Activated T-cell treated with anti-CD3 and anti-CD28 coated beads, Interleukin-2, amount 50 U/mL, for 72 hours (primary cell): ENCODE results near the gene PIGQ. TPM values are rescaled to one million over a fixed set of nuclear protein-coding genes. Genes with fewer than 3 reads are reported as not detected.

Experiments used
- ATAC-seq, 2 donors: fragments of 150-1000 bp; cut with Tn5 transposase; replicated peaks in 1 of 2; 2 replicates each; pipeline ENCODE4 v1.10.0; 2021; ENCODE audit warnings: moderate library complexity in 2 of 2, mild to moderate bottlenecking in 1 of 2
- DNase-seq, 2 donors: peaks; one replicate each; pipeline ENCODE4 v3.0.0; 2021 to 2022; ENCODE audit warnings: mixed read lengths in 1 of 2
- H3K27ac Mint-ChIP-seq: one replicate; pipeline ENCODE4 v1.8.0; 2022; ENCODE audit warnings: mild to moderate bottlenecking, moderate library complexity, mixed read lengths
- H3K27me3 Mint-ChIP-seq: one replicate; pipeline ENCODE4 v1.8.0; 2022; ENCODE audit warnings: low read depth, mixed read lengths
- H3K36me3 Mint-ChIP-seq, 2 donors: one replicate each; pipeline ENCODE4 v1.8.0; 2022; ENCODE audit warnings: mixed read lengths in 2 of 2, mild to moderate bottlenecking in 1 of 2; ENCODE audit not compliant: insufficient read depth in 2 of 2
- H3K4me1 Mint-ChIP-seq: one replicate; pipeline ENCODE4 v1.8.0; 2022; ENCODE audit warnings: low read depth, mixed read lengths
- H3K4me3 Mint-ChIP-seq, 2 donors: one replicate each; pipeline ENCODE4 v1.8.0; 2022; ENCODE audit warnings: mild to moderate bottlenecking in 2 of 2, mixed read lengths in 2 of 2, moderate library complexity in 2 of 2
- H3K9me3 Mint-ChIP-seq, 2 donors: one replicate each; pipeline ENCODE4 v1.8.0; 2022; ENCODE audit warnings: mixed read lengths in 2 of 2
- total RNA-seq, 2 donors: library from RNA; stranded (reverse); gene quantifications; one replicate each; pipeline ENCODE4 v1.2.3, GENCODE V29; 2022

Gene PIGQ
- total RNA-seq, 2 donors from 2014 or later = 18.2 to 22.4 TPM

- no peak for DNase-seq
- H3K27me3 Mint-ChIP-seq = no peaks in the 10 kb centered on the region
- H3K4me3 Mint-ChIP-seq = no peak overlapping the region
- no peaks in the 10 kb centered on the region for H3K9me3 Mint-ChIP-seq
- no peaks in the 10 kb centered on the region for H3K36me3 Mint-ChIP-seq
- no peak overlapping the region for H3K27ac Mint-ChIP-seq
- peaks cover 11% of the 10 kb centered on the region for H3K4me1 Mint-ChIP-seq
- no peak for ATAC-seq
These were observed 7.5 kb upstream of the PIGQ start for GRCh38 chr16:561957-562938.

- no peak for DNase-seq
- Mint-ChIP-seq H3K9me3 (no peaks in the 10 kb centered on the region), H3K36me3 (no peaks in the 10 kb centered on the region), H3K27ac (no peak overlapping the region), H3K27me3 (no peaks in the 10 kb centered on the region), H3K4me3 (no peak overlapping the region), H3K4me1 (peaks cover 12% of the 10 kb centered on the region)
- ATAC-seq = no peak
These were observed 6.6 kb upstream of the PIGQ start for GRCh38 chr16:563072-563644.

DNA sequence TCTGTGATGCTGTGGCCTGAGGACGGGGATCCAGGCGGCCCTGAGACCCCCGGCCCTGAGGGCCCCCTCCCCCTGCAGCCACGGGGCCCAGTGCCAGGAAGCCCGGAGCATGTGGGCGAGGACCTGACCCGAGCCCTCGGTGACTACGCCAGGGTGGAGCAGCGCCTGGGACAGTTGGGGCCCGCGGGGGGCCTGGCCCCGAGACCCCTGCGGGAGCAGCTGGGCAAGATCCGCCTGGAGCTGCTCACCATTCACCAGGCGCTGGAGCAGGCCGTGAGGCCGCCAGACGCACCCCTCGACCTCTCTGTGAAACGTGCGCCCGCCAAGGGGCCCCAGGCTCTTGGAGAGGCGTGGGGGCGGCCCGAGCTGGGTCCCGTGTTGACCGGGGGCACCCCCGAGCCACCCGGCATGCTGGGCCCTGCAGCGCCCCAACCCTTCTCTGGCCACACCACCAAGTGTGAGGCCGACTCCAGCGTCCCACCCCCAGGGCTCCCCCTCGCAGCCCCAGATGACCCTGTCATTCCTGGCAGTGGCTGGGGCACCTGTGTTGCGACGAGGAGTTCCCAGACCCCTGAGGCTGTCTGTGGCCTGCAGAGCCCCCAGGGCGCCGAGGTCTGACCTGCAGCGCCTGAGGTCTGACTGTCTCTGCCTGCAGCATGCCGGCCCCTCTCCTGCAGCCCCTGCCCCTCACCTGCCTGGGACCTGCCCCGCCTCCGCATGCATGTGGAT, 4.9 kb upstream of the PIGQ start:
- Mint-ChIP-seq H3K27ac (no peak overlapping the region), H3K27me3 (no peaks in the 10 kb centered on the region), H3K9me3 (no peaks in the 10 kb centered on the region), H3K4me3 (no peak overlapping the region), H3K36me3 (no peaks in the 10 kb centered on the region), H3K4me1 (peaks cover 20% of the 10 kb centered on the region)
- DNase-seq = no peak
- ATAC-seq = no peak

- peaks cover 23% of the 10 kb centered on the region for H3K4me1 Mint-ChIP-seq
- no peaks in the 10 kb centered on the region for H3K27me3 Mint-ChIP-seq
- no peaks in the 10 kb centered on the region for H3K9me3 Mint-ChIP-seq
- no peak overlapping the region for H3K27ac Mint-ChIP-seq
- H3K36me3 Mint-ChIP-seq = no peaks in the 10 kb centered on the region
- no peak for DNase-seq
- H3K4me3 Mint-ChIP-seq = no peak overlapping the region
- no peak for ATAC-seq
These were observed 4.1 kb upstream of the PIGQ start for GRCh38 chr16:565419-566330.

DNA sequence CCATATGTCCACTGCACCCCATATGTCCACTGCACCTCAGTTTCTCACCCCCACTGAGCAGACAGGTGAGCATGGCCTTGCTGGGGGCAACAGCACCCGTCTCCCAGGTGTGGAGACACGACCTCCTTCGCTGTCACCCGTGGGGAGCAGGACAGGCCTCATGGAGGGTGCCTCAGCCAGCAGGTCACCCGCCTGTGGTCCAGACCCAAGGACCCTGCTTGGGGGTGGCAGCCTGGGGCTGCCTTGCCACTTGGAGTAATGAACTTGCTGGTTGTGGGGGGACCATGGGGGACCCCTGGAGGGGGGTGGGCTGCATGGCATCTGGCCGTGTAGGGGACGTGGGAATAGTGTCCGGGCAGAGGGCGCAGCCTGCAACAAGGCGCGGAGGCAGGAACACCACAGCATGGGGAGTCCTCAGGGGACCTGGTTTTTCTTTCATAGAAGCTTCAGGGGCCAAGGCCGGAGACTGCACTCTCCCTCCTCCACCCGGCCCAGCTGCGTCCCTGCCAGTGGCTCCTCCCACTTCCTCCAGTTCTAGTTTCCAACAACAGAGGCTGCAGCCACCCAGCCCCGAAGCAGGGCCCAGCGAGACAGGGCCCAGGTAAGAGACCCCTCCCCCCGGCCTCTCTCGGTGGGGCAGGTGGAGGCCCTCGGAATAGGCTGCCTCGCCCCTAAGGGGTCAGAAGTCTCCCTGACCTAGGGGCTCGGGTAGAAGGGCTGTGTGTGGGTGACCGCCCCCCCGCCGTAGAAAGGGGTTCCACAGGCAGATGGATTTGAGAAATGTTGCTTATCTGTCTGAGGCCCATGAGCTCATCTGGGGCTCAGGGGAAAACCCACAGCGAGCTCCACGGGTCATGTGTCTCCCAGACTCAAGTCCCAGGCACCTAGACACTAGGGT, 3.0 kb upstream of the PIGQ start, which contains the start of gene NHLRC4:
NHLRC4 (plus strand) TSS at position 531 of the 898 bp plus-strand sequence. CDS start 1,043 bp downstream, outside the sequence.
- DNase-seq = peak; percentile 70 to 72
- Mint-ChIP-seq H3K4me1 (peaks cover 33% of the 10 kb centered on the region), H3K4me3 (peak within 1 kb of the TSS; percentile 78 to 80), H3K36me3 (no peaks in the 10 kb centered on the region), H3K27ac (peak within 1 kb of the TSS; percentile 65), H3K27me3 (no peaks in the 10 kb centered on the region), H3K9me3 (no peaks in the 10 kb centered on the region)
- peak; percentile 64 to 67 for ATAC-seq

DNA sequence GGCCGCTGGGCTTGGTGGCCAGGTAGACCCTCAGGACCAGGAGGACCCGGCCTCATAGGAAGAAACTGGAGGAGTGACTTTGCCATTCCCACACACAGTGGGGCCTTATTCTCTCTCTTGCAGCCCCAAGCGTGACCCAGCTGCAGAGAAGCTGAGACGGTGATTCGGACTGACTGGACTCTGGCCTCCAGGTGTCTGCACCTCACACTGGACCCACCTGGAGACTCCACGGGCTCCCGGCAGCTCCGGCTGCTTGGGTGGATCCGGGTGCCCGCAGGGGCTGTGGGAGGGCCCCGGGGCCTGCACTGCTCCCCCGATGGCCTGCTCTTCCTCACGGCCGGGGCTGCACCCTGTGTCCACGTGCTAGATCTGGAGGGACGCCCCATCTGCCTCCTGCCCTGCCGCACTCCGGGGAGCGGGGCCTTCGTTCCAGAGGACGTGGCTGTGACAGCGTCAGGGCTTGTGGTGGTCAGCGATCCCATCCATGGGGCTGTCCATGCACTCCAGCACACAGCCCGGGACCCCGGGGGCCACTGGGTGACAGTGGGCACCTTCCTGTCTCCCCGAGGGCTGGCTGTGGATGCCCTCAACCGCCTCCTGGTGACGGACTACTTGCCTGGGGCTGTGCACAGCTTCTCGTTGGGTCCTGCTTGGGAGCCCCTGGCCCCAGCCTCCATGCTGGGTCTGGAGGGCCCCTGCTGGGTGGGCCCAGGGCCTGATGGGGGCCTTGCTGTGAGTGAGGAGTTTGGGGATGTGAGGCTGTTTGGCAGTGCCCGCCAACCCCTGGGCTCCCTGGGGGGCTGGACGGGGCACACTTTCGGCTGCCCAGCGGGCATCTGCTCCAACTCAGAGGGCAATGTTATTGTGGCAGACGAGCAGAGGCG, 2.2 kb upstream of the PIGQ start:
- H3K4me3 Mint-ChIP-seq = peak overlapping the region; percentile 78 to 80
- H3K4me1 Mint-ChIP-seq = peaks cover 38% of the 10 kb centered on the region
- no peak for ATAC-seq
- H3K9me3 Mint-ChIP-seq = no peaks in the 10 kb centered on the region
- H3K36me3 Mint-ChIP-seq = no peaks in the 10 kb centered on the region
- H3K27ac Mint-ChIP-seq = peak overlapping the region; percentile 65
- no peak for DNase-seq
- H3K27me3 Mint-ChIP-seq = no peaks in the 10 kb centered on the region

DNA sequence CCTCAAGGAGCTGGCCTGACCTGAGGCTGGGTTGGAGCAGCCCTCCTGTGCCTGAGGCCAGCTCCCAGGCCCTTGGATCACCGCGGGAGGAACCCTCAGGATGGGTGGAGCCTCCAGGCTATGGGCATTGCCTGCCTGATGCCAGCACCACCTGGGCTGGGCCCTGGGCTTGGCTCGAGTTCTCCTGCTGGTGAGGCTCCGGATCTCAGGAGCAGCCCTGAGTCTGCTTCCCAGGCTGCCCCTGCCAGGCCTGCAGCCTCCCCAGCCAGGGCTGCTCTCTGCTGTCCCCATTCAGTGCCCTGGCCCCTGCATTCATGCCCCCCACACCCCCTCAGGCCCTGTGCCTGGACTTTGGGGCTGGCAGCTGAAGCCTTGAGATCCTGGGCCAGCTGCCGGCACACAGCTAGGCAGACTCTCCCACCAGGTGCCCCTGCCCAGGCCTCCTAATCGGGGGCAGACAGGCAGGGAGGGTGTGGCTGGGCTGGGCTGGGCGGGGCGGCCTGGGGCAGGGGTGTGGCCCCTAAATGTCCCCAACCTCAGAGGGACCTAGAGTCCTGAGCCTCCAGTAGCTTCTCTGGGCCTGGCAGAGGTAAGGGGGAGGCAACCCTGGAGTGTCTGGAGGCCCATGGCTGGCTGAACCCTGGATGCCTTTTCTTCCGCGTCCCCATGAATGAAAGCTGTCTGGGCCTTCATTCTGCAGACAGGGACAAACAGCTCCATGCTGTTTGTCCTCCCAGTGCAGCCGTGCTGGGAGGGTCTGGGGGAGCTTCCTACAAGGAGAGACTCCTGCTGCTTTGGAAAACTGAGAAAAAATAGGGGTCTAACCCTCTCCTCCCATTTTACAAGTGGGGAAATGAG, 1.1 kb upstream of the PIGQ start:
- Mint-ChIP-seq H3K36me3 (no peaks in the 10 kb centered on the region), H3K4me1 (peaks cover 38% of the 10 kb centered on the region), H3K4me3 (peak overlapping the region; percentile 91 to 95), H3K27ac (peak overlapping the region; percentile 92), H3K27me3 (no peaks in the 10 kb centered on the region), H3K9me3 (no peaks in the 10 kb centered on the region)
- ATAC-seq = no peak
- DNase-seq = no peak

DNA sequence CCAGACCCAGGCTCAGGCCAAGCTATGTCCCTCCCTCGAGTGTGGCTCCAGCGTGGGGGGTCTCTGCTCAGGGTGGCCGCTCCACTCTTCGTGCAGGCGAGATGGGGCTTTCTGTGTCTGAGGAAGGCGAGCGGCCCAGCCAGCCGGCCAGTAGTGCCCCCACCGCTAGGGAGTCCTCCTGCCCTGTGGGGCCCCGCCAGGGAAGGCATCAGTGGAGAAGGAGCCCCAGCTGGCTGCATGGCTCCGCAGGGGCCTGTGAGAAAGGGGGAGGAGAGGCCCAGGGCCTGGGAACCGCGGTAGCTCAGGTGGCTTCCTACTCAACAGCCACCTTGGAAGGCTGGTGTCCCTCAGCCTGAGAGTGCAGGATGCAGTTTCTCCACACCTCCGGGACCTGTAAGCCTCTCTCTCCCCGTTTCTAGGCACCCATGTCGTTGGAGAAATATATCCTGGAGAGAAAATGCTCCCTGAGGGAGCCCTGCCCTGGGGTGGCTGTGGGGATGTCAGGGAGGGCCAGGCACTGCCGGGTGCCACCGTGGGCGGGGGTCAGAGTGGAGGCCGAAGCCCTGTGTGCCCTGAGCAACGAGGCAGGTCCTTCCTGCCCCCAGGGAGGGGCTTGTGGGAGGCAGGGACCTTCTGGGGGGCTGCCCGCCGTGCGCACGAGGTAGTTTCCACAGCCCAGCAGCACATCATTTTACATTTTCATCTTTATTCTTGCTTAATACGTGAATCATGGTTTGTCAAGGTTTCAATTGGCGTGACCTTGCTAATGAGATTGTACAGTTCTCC, 3.3 kb downstream of the PIGQ start:
- no peaks in the 10 kb centered on the region for H3K27me3 Mint-ChIP-seq
- H3K9me3 Mint-ChIP-seq = no peaks in the 10 kb centered on the region
- no peak overlapping the region for H3K4me3 Mint-ChIP-seq
- DNase-seq = no peak
- H3K4me1 Mint-ChIP-seq = peaks cover 26% of the 10 kb centered on the region
- no peak overlapping the region for H3K27ac Mint-ChIP-seq
- H3K36me3 Mint-ChIP-seq = no peaks in the 10 kb centered on the region
- no peak for ATAC-seq

DNA sequence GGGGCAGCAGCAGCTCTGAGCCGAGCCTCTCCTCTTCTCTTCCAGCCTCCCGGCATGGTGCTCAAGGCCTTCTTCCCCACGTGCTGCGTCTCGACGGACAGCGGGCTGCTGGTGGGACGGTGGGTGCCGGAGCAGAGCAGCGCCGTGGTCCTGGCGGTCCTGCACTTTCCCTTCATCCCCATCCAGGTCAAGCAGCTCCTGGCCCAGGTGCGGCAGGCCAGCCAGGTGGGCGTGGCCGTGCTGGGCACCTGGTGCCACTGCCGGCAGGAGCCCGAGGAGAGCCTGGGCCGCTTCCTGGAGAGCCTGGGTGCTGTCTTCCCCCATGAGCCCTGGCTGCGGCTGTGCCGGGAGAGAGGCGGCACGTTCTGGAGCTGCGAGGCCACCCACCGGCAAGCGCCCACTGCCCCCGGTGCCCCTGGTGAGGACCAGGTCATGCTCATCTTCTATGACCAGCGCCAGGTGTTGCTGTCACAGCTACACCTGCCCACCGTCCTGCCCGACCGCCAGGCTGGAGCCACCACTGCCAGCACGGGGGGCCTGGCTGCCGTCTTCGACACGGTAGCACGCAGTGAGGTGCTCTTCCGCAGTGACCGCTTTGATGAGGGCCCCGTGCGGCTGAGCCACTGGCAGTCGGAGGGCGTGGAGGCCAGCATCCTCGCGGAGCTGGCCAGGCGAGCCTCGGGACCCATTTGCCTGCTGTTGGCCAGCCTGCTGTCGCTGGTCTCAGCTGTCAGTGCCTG, 4.4 kb downstream of the PIGQ start:
- no peak overlapping the region for H3K4me3 Mint-ChIP-seq
- DNase-seq (no peak), ATAC-seq (no peak)
- H3K4me1 Mint-ChIP-seq = peaks cover 21% of the 10 kb centered on the region
- no peaks in the 10 kb centered on the region for H3K36me3 Mint-ChIP-seq
- H3K9me3 Mint-ChIP-seq = no peaks in the 10 kb centered on the region
- no peaks in the 10 kb centered on the region for H3K27me3 Mint-ChIP-seq
- H3K27ac Mint-ChIP-seq = no peak overlapping the region
